GM12878 (cell line): ENCODE results near the gene SHC1. TPM values are rescaled to one million over a fixed set of nuclear protein-coding genes. Genes with fewer than 3 reads are reported as not detected.

ENCODE experiments used
- BHLHE40 ChIP-seq, 2 experiments: fragments of 450-650 bp in 1 of 2; IDR thresholded peaks; 2 replicates each; pipeline ENCODE4 v1.6.1; 2011 to 2017; ENCODE audit warnings: low read depth in 2 of 2, borderline replicate concordance in 1 of 2, improper control_type of control experiment in 1 of 2, low read length in 1 of 2, mild to moderate bottlenecking in 1 of 2
- FOXK2 ChIP-seq: fragments of 450-650 bp; IDR thresholded peaks from 2 replicates; pipeline ENCODE4 v1.6.1; 2017; ENCODE audit warnings: mild to moderate bottlenecking, moderate library complexity
- FOXM1 ChIP-seq: IDR thresholded peaks from 2 replicates; pipeline ENCODE4 v1.6.1; 2012; ENCODE audit warnings: low read depth, mild to moderate bottlenecking, inconsistent platforms, low read length, moderate library complexity
- HDAC2 ChIP-seq: fragments of 200-600 bp; sonication (generic); IDR thresholded peaks from 2 replicates; pipeline ENCODE4 v1.6.1; 2017
- IKZF1 ChIP-seq: fragments of 450-650 bp; conservative IDR thresholded peaks from 2 replicates; pipeline ENCODE4 v1.6.1; 2017; ENCODE audit warnings: antibody characterized with exemption, mild to moderate bottlenecking
- KLF5 ChIP-seq: fragments of 450-650 bp; IDR thresholded peaks from 2 replicates; pipeline ENCODE4 v1.6.1; 2014; ENCODE audit warnings: mild to moderate bottlenecking; ENCODE audit not compliant: partially characterized antibody
- NR2C2 ChIP-seq: IDR thresholded peaks from 2 replicates; pipeline ENCODE4 v1.6.1; 2011; ENCODE audit warnings: borderline replicate concordance, low read depth; ENCODE audit not compliant: control insufficient read depth, insufficient read length
- NR2F1 ChIP-seq: fragments of 450-650 bp; conservative IDR thresholded peaks from 2 replicates; pipeline ENCODE4 v1.6.1; 2017; ENCODE audit warnings: mild to moderate bottlenecking
- PML ChIP-seq: IDR thresholded peaks from 2 replicates; pipeline ENCODE4 v1.6.1; 2012; ENCODE audit warnings: low read length, inconsistent platforms
- RAD21 ChIP-seq: IDR thresholded peaks from 2 replicates; pipeline ENCODE4 v1.6.1; 2011; ENCODE audit warnings: mild to moderate bottlenecking, low read depth, low read length, moderate library complexity; ENCODE audit not compliant: insufficient read depth
- RFX5 ChIP-seq: IDR thresholded peaks from 2 replicates; pipeline ENCODE4 v1.6.1; 2011; ENCODE audit warnings: low read depth, low read length, improper control_type of control experiment
- SIX5 ChIP-seq: IDR thresholded peaks from 2 replicates; pipeline ENCODE4 v1.6.1; 2011; ENCODE audit warnings: mild to moderate bottlenecking, low read depth, low read length, moderate library complexity; ENCODE audit not compliant: severe bottlenecking
- SMAD1 ChIP-seq: fragments of 450-650 bp; IDR thresholded peaks from 2 replicates; pipeline ENCODE4 v1.6.1; 2018; ENCODE audit warnings: mild to moderate bottlenecking, low read depth; ENCODE audit not compliant: partially characterized antibody
- SP1 ChIP-seq: IDR thresholded peaks from one replicate; pipeline ENCODE4 v1.6.1; 2011; ENCODE audit warnings: low read depth, low read length
- SREBF1 ChIP-seq: IDR thresholded peaks from 2 replicates; pipeline ENCODE4 v1.6.1; 2012; ENCODE audit warnings: mild to moderate bottlenecking, low read length
- SUPT20H ChIP-seq: IDR thresholded peaks from 2 replicates; pipeline ENCODE4 v1.6.1; 2011; ENCODE audit warnings: low read depth, mild to moderate bottlenecking, low read length, moderate library complexity, borderline replicate concordance; ENCODE audit not compliant: control insufficient read depth
- TBL1XR1 ChIP-seq: IDR thresholded peaks from 2 replicates; pipeline ENCODE4 v1.6.1; 2012; ENCODE audit warnings: low read depth, low read length, improper control_type of control experiment
- YY1 ChIP-seq: IDR thresholded peaks from 2 replicates; pipeline ENCODE4 v1.6.1; 2011; ENCODE audit warnings: low read depth, mild to moderate bottlenecking, low read length
- ZNF217 ChIP-seq: fragments of 450-650 bp; IDR thresholded peaks from 2 replicates; pipeline ENCODE4 v1.6.1; 2017; ENCODE audit warnings: antibody characterized with exemption, mild to moderate bottlenecking
- polyA plus RNA-seq, 11 experiments: library from polyadenylated mRNA; depleted of rRNA in 4 of 11; unstranded in 6 of 11; stranded (reverse) in 5 of 11; fragments of >200 nt; fragmentation: Nextera tagmentation in 4 of 11; fragmentation: Illumina TruSeq in 1 of 11; extraction: Ambion mirVana in 4 of 11; extraction: Trizol in 1 of 11; gene quantifications; 1 replicate in 1 of 11; 2 replicates in 10 of 11; pipeline versions ENCODE4 v1.2.1 to v1.2.3, GENCODE V29; 2011 to 2016; ENCODE audit warnings: inconsistent platforms in 2 of 11, missing spikeins in 2 of 11, low read depth in 1 of 11
- total RNA-seq, 4 experiments: library from RNA; depleted of rRNA in 3 of 4; stranded (reverse); fragments of >200 nt in 3 of 4; fragmentation: Illumina TruSeq in 1 of 4; extraction: Trizol in 1 of 4; gene quantifications; 2 replicates each; pipeline versions ENCODE4 v1.2.1 to v1.2.3, GENCODE V29; 2013 to 2021
- TF ChIP-seq, protein P1 (sequence below): fragments of 150-350 bp; IDR thresholded peaks from 2 replicates; pipeline ENCODE4 v1.6.1; 2014; ENCODE audit warnings: mild to moderate bottlenecking, low read depth, low read length
- TF ChIP-seq, protein P2 (sequence below): fragments of 450-650 bp; IDR thresholded peaks from 2 replicates; pipeline ENCODE4 v1.6.1; 2014; ENCODE audit warnings: mild to moderate bottlenecking
- TF ChIP-seq, protein P3 (sequence below): fragments of 450-650 bp; IDR thresholded peaks from 2 replicates; pipeline ENCODE4 v1.6.1; 2017; ENCODE audit warnings: mild to moderate bottlenecking, low read depth, inconsistent platforms; ENCODE audit not compliant: poor library complexity, severe bottlenecking
- TF ChIP-seq, protein P4 (sequence below): IDR thresholded peaks from 2 replicates; pipeline ENCODE4 v1.6.1; 2011; ENCODE audit warnings: borderline replicate concordance, low read depth, mild to moderate bottlenecking, moderate library complexity, low read length; ENCODE audit not compliant: insufficient read depth, poor library complexity, severe bottlenecking
- TF ChIP-seq, protein P5 (sequence below): IDR thresholded peaks from 2 replicates; pipeline ENCODE4 v1.6.1; 2012; ENCODE audit warnings: low read depth, low read length, improper control_type of control experiment

SHC1 gene
- total and polyA plus RNA-seq, 10 of the 15 experiments (the other 5 are each of a cell fraction or from before 2014, with no cell fraction given) = 2.6 to 49.3 (median 25.2) TPM

DNA sequence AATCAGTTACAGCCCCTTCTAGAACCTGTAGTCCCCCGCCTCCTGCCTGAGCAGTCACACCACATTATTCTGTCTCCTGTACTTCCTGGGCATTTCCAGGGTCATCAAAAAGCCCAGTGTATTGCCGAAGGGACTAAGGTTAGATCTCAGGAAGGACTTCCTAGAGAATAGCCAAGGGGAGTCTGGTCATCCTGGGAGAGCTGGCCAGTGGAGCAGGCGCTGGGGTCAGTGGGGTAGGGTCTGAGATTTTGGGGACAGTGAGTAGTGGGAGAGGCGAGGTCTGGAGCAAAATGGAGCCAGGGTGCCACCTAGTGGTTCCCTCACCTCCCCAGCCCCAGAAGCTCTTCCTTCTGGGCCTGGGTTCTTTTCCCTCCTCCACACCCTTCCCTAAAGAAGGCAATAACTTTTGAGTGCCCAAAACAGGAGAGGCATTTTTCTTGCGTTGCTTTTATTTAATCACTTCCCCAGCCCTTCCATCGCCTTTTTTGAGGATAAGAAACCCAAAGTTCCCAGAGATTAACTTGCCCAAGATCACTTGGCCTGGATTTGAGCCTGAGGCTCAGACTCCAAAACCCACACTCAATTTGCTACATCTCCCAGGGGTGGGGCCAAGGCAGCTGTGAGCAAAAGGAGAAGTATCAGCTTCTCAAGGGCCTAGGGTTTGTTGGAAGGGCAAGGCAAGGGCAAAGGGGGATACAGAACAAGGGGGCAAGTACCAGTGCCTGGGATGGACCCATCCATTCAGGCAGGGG lies 26.7 kb downstream of the SHC1 start (continued):
- TF ChIP-seq, protein P1, sequence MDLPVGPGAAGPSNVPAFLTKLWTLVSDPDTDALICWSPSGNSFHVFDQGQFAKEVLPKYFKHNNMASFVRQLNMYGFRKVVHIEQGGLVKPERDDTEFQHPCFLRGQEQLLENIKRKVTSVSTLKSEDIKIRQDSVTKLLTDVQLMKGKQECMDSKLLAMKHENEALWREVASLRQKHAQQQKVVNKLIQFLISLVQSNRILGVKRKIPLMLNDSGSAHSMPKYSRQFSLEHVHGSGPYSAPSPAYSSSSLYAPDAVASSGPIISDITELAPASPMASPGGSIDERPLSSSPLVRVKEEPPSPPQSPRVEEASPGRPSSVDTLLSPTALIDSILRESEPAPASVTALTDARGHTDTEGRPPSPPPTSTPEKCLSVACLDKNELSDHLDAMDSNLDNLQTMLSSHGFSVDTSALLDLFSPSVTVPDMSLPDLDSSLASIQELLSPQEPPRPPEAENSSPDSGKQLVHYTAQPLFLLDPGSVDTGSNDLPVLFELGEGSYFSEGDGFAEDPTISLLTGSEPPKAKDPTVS = no peak
- TF ChIP-seq RAD21 = peak; percentile 71
- peak; percentile 65 for TF ChIP-seq IKZF1
- no peak for TF ChIP-seq SREBF1
- TF ChIP-seq BHLHE40 (IDR thresholded peaks at IDR 0.05; ENCODE audit: borderline replicate concordance in 1 of 2, low read depth in 2 of 2, low read length in 1 of 2) = no peak
- TF ChIP-seq TBL1XR1 = no peak
- TF ChIP-seq KLF5 = peak; percentile 66
- no peak for TF ChIP-seq ZNF217
- TF ChIP-seq, protein P2, sequence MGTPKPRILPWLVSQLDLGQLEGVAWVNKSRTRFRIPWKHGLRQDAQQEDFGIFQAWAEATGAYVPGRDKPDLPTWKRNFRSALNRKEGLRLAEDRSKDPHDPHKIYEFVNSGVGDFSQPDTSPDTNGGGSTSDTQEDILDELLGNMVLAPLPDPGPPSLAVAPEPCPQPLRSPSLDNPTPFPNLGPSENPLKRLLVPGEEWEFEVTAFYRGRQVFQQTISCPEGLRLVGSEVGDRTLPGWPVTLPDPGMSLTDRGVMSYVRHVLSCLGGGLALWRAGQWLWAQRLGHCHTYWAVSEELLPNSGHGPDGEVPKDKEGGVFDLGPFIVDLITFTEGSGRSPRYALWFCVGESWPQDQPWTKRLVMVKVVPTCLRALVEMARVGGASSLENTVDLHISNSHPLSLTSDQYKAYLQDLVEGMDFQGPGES = peak; percentile 51; the same call in 1 of the 2 replicates
- TF ChIP-seq FOXM1 = no peak
- no peak for TF ChIP-seq NR2F1
- TF ChIP-seq, protein P3, sequence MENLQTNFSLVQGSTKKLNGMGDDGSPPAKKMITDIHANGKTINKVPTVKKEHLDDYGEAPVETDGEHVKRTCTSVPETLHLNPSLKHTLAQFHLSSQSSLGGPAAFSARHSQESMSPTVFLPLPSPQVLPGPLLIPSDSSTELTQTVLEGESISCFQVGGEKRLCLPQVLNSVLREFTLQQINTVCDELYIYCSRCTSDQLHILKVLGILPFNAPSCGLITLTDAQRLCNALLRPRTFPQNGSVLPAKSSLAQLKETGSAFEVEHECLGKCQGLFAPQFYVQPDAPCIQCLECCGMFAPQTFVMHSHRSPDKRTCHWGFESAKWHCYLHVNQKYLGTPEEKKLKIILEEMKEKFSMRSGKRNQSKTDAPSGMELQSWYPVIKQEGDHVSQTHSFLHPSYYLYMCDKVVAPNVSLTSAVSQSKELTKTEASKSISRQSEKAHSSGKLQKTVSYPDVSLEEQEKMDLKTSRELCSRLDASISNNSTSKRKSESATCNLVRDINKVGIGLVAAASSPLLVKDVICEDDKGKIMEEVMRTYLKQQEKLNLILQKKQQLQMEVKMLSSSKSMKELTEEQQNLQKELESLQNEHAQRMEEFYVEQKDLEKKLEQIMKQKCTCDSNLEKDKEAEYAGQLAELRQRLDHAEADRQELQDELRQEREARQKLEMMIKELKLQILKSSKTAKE = peak; percentile 44
- TF ChIP-seq HDAC2 = no peak
- no peak for TF ChIP-seq FOXK2
- peak; percentile 41; the same call in 1 of the 2 replicates for TF ChIP-seq YY1
- TF ChIP-seq SMAD1 = no peak
- TF ChIP-seq, protein P4, sequence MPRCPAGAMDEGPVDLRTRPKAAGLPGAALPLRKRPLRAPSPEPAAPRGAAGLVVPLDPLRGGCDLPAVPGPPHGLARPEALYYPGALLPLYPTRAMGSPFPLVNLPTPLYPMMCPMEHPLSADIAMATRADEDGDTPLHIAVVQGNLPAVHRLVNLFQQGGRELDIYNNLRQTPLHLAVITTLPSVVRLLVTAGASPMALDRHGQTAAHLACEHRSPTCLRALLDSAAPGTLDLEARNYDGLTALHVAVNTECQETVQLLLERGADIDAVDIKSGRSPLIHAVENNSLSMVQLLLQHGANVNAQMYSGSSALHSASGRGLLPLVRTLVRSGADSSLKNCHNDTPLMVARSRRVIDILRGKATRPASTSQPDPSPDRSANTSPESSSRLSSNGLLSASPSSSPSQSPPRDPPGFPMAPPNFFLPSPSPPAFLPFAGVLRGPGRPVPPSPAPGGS = no peak
- no peak for TF ChIP-seq RFX5
- no peak for TF ChIP-seq SIX5
- TF ChIP-seq, protein P5, sequence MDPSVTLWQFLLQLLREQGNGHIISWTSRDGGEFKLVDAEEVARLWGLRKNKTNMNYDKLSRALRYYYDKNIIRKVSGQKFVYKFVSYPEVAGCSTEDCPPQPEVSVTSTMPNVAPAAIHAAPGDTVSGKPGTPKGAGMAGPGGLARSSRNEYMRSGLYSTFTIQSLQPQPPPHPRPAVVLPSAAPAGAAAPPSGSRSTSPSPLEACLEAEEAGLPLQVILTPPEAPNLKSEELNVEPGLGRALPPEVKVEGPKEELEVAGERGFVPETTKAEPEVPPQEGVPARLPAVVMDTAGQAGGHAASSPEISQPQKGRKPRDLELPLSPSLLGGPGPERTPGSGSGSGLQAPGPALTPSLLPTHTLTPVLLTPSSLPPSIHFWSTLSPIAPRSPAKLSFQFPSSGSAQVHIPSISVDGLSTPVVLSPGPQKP = no peak
- TF ChIP-seq NR2C2 = no peak
- no peak for TF ChIP-seq SUPT20H
- TF ChIP-seq PML = no peak
- TF ChIP-seq SP1 = no peak
